K562 (cell line): Measurements from ENCODE around the gene ABCB9. TPM values are rescaled to one million over a fixed set of nuclear protein-coding genes. Genes with fewer than 3 reads are reported as not detected.

Source experiments
- EP300 ChIP-seq: IDR thresholded peaks from 2 replicates; pipeline ENCODE4 v1.6.1; 2012; ENCODE audit warnings: low read length, improper control_type of control experiment
- EZH2 ChIP-seq: IDR thresholded peaks from 2 replicates; pipeline ENCODE4 v1.6.1; 2012; ENCODE audit warnings: low read depth, mild to moderate bottlenecking, inconsistent platforms, low read length, borderline replicate concordance
- MITF ChIP-seq: IDR thresholded peaks from 2 replicates; pipeline ENCODE4 v1.6.1; 2014; ENCODE audit warnings: antibody characterized with exemption
- PCBP1 ChIP-seq: fragments of 200-400 bp; formaldehyde crosslinking; IDR thresholded peaks from 2 replicates; pipeline ENCODE4 v1.6.1; 2018; ENCODE audit warnings: mild to moderate bottlenecking, low read depth, low read length; ENCODE audit not compliant: poor library complexity, severe bottlenecking
- PRDM10 ChIP-seq: fragments of 450-650 bp; IDR thresholded peaks from 2 replicates; pipeline ENCODE4 v1.6.1; 2018; ENCODE audit not compliant: partially characterized antibody
- RBM17 ChIP-seq: fragments of 200-400 bp; formaldehyde crosslinking; IDR thresholded peaks from 2 replicates; pipeline ENCODE4 v1.6.1; 2017; ENCODE audit warnings: low read depth, mild to moderate bottlenecking, low read length, borderline replicate concordance
- TAF9B ChIP-seq: fragments of 450-650 bp; IDR thresholded peaks from 2 replicates; pipeline ENCODE4 v1.6.1; 2018; ENCODE audit warnings: mild to moderate bottlenecking; ENCODE audit not compliant: partially characterized antibody
- TEAD1 ChIP-seq, 2 experiments: fragments of 450-650 bp in 1 of 2; sonication (generic) in 1 of 2; formaldehyde crosslinking; IDR thresholded peaks; 2 replicates each; pipeline versions ENCODE4 v1.4.0 to v1.8.0; 2020 to 2022; ENCODE audit warnings: mild to moderate bottlenecking in 2 of 2, missing genetic modification reagents in 1 of 2
- VEZF1 ChIP-seq: fragments of 200-800 bp; sonication (Bioruptor generic); IDR thresholded peaks from 2 replicates; pipeline ENCODE4 v1.6.1; 2017; ENCODE audit warnings: missing genetic modification characterization, missing compliant biosample characterization
- XRCC5 ChIP-seq: fragments of 200-400 bp; formaldehyde crosslinking; IDR thresholded peaks from 2 replicates; pipeline ENCODE4 v1.6.1; 2017; ENCODE audit warnings: low read depth, mild to moderate bottlenecking, low read length
- ZHX1 ChIP-seq: fragments of 150-350 bp; conservative IDR thresholded peaks from 2 replicates; pipeline ENCODE4 v1.6.1; 2014; ENCODE audit warnings: low read length
- polyA plus RNA-seq, 8 experiments: library from polyadenylated mRNA; depleted of rRNA in 4 of 8; stranded (reverse) in 5 of 8; unstranded in 3 of 8; fragments of >200 nt; fragmentation: Nextera tagmentation in 2 of 8; fragmentation: Illumina TruSeq in 1 of 8; extraction: Ambion mirVana in 2 of 8; extraction: Trizol in 1 of 8; gene quantifications; 2 replicates each; pipeline versions ENCODE4 v1.2.1 to v1.2.3, GENCODE V29; 2011 to 2014; ENCODE audit warnings: inconsistent platforms in 1 of 8, missing spikeins in 1 of 8
- total RNA-seq, 7 experiments: library from RNA; depleted of rRNA in 6 of 7; stranded (reverse); fragments of >200 nt in 6 of 7; fragmentation: Illumina TruSeq in 2 of 7; extraction: Trizol in 2 of 7; gene quantifications; 2 replicates each; pipeline versions ENCODE4 v1.2.1 to v1.2.3, GENCODE V29; 2011 to 2021; ENCODE audit warnings: low replicate concordance in 1 of 7
- TF ChIP-seq, protein P1 (sequence below): fragments of 250-450 bp; sonication (Bioruptor Pico); IDR thresholded peaks from 2 replicates; pipeline ENCODE4 v1.5.0; 2021
- TF ChIP-seq, protein P2 (sequence below): fragments of 450-650 bp; formaldehyde crosslinking; IDR thresholded peaks from 2 replicates; pipeline ENCODE4 v1.4.0; 2022; ENCODE audit warnings: missing genetic modification characterization

Gene ABCB9
- total and polyA plus RNA-seq, 9 of the 15 experiments (the other 6 are each of a cell fraction or from before 2014, with no cell fraction given): 0.20 to 12.6 (median 6.2) TPM

- peak; percentile 94 for TF ChIP-seq ZHX1
- TF ChIP-seq EP300: peak; percentile 48
- TF ChIP-seq RBM17: no peak
- peak; percentile 10 for TF ChIP-seq PRDM10
- peak; percentile 39 for TF ChIP-seq PCBP1
- peak; percentile 100 for TF ChIP-seq VEZF1 (CRISPR knock-in tag)
- TF ChIP-seq, protein P1, sequence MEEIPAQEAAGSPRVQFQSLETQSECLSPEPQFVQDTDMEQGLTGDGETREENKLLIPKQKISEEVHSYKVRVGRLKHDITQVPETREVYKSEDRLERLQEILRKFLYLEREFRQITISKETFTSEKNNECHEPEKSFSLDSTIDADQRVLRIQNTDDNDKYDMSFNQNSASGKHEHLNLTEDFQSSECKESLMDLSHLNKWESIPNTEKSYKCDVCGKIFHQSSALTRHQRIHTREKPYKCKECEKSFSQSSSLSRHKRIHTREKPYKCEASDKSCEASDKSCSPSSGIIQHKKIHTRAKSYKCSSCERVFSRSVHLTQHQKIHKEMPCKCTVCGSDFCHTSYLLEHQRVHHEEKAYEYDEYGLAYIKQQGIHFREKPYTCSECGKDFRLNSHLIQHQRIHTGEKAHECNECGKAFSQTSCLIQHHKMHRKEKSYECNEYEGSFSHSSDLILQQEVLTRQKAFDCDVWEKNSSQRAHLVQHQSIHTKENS (CRISPR knock-in tag): no peak
- peak; percentile 66 for TF ChIP-seq TAF9B
- TF ChIP-seq TEAD1 (CRISPR knock-in tag; IDR thresholded peaks at IDR 0.05): peak; percentile 76 to 98
- TF ChIP-seq XRCC5: no peak
- TF ChIP-seq, protein P2, sequence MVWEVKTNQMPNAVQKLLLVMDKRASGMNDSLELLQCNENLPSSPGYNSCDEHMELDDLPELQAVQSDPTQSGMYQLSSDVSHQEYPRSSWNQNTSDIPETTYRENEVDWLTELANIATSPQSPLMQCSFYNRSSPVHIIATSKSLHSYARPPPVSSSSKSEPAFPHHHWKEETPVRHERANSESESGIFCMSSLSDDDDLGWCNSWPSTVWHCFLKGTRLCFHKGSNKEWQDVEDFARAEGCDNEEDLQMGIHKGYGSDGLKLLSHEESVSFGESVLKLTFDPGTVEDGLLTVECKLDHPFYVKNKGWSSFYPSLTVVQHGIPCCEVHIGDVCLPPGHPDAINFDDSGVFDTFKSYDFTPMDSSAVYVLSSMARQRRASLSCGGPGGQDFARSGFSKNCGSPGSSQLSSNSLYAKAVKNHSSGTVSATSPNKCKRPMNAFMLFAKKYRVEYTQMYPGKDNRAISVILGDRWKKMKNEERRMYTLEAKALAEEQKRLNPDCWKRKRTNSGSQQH (CRISPR knock-in tag): no peak
- no peak for TF ChIP-seq EZH2
- peak; percentile 54 for TF ChIP-seq MITF
Observed at GRCh38 chr12:122895704-122896636, 70.3 kb downstream of the ABCB9 start, which contains the start of gene VPS37B (continued).
